ENCODE data around the gene ZSWIM6. TPM values are rescaled to one million over a fixed set of nuclear protein-coding genes. Genes with fewer than 3 reads are reported as not detected.

ZSWIM6 gene
- total RNA-seq, 1 donor from 2014 or later, result 40.1 TPM

DNA sequence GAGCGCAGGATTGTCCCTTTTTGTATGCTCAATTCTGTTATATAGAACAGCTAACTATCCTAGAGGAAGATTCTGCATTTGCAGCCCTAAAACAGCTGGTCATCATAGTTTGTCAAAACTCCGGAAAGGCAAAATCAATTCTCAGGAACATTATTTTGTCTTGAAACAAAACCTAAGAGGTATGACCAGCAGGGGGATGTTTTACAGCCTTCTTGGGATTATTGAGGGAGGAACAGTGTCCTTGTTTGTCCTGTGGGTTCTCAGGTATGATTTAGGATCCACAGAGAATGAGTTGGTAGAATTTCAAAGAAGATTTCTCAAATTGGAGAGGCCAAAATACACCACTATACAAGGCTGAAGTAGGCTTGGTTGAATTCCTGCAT lies 136.4 kb downstream of the ZSWIM6 start:
- H3K9ac ChIP-seq (ENCODE audit: low read length), result no peak overlapping the region
- Mint-ChIP-seq H3K4me1 (ENCODE audit: low read depth, unreplicated experiment) (peaks cover 48% of the 10 kb centered on the region), H3K36me3 (ENCODE audit: low read depth, unreplicated experiment) (peaks cover 4% of the 10 kb centered on the region), H3K9me3 (ENCODE audit: unreplicated experiment) (no peaks in the 10 kb centered on the region), H3K4me3 (ENCODE audit: unreplicated experiment) (no peak overlapping the region), H3K27me3 (ENCODE audit: low read depth, unreplicated experiment) (no peaks in the 10 kb centered on the region), H3K27ac (ENCODE audit: unreplicated experiment) (no peak overlapping the region)
- no peak overlapping the region for H3K4me3 ChIP-seq (ENCODE audit: insufficient read depth, low read depth, low read length)
- peaks cover 84% of the 10 kb centered on the region for H4K20me1 ChIP-seq (ENCODE audit: insufficient read depth, low read length)
- H3K36me3 ChIP-seq (ENCODE audit: insufficient read depth, low read length), result no peaks in the 10 kb centered on the region
- H3K79me2 ChIP-seq (ENCODE audit: insufficient read depth, low read length), result peaks cover 93% of the 10 kb centered on the region
- no peaks in the 10 kb centered on the region for H3K9me3 ChIP-seq (ENCODE audit: insufficient read depth, low read depth, low read length)
- FAIRE-seq (no peak), DNase-seq (ENCODE audit: low read depth) (no peak)
- H3K27ac ChIP-seq (ENCODE audit: low read depth, low read length), result no peak overlapping the region
- H2AFZ ChIP-seq (ENCODE audit: low read depth, low read length), result no peak overlapping the region
- TF ChIP-seq EZH2 (IDR thresholded peaks at IDR 0.05; ENCODE audit: insufficient read depth, low read length), result no peak
- TF ChIP-seq, protein P1, sequence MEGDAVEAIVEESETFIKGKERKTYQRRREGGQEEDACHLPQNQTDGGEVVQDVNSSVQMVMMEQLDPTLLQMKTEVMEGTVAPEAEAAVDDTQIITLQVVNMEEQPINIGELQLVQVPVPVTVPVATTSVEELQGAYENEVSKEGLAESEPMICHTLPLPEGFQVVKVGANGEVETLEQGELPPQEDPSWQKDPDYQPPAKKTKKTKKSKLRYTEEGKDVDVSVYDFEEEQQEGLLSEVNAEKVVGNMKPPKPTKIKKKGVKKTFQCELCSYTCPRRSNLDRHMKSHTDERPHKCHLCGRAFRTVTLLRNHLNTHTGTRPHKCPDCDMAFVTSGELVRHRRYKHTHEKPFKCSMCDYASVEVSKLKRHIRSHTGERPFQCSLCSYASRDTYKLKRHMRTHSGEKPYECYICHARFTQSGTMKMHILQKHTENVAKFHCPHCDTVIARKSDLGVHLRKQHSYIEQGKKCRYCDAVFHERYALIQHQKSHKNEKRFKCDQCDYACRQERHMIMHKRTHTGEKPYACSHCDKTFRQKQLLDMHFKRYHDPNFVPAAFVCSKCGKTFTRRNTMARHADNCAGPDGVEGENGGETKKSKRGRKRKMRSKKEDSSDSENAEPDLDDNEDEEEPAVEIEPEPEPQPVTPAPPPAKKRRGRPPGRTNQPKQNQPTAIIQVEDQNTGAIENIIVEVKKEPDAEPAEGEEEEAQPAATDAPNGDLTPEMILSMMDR (IDR thresholded peaks at IDR 0.05; ENCODE audit: insufficient read depth, low read depth, low read length), result no peak
- peaks cover 16% of the 10 kb centered on the region for H3K4me1 ChIP-seq (ENCODE audit: insufficient read depth, low read length)
- H3K4me2 ChIP-seq (ENCODE audit: low read length), result no peak overlapping the region
- H3K27me3 ChIP-seq (ENCODE audit: insufficient read depth, low read length), result no peaks in the 10 kb centered on the region

DNA sequence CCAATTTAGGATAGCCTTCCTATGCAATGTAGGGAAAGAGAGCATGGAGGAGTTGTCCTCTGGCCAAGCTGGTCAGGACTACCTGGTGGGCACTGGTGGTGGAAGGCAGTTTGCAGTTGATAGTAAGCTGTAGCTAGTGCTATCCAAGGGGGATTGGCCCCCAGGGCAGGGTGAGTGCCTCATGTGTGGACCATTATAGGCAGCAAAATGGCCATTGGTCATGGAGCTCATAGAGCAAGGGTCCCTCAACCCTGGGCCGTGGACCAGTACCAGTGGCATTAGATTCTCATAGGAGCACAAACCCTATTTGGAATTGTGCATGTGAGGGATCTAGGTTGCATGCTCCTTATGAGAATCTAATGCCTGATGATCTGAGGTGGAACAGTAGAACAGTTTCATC lies 139.3 kb downstream of the ZSWIM6 start:
- Histone ChIP-seq H3K4me2 (ENCODE audit: low read length) (no peak overlapping the region), H3K79me2 (ENCODE audit: insufficient read depth, low read length) (peaks cover 86% of the 10 kb centered on the region), H2AFZ (ENCODE audit: low read depth, low read length) (no peak overlapping the region), H3K27me3 (ENCODE audit: insufficient read depth, low read length) (no peaks in the 10 kb centered on the region), H4K20me1 (ENCODE audit: insufficient read depth, low read length) (peaks cover 72% of the 10 kb centered on the region), H3K9ac (ENCODE audit: low read length) (no peak overlapping the region), H3K4me3 (ENCODE audit: insufficient read depth, low read depth, low read length) (no peak overlapping the region), H3K9me3 (ENCODE audit: insufficient read depth, low read depth, low read length) (no peaks in the 10 kb centered on the region), H3K36me3 (ENCODE audit: insufficient read depth, low read length) (no peaks in the 10 kb centered on the region), H3K27ac (ENCODE audit: low read depth, low read length) (no peak overlapping the region), H3K4me1 (ENCODE audit: insufficient read depth, low read length) (peaks cover 11% of the 10 kb centered on the region)
- DNase-seq (ENCODE audit: low read depth) (no peak), FAIRE-seq (no peak)
- no peak for TF ChIP-seq EZH2 (IDR thresholded peaks at IDR 0.05; ENCODE audit: insufficient read depth, low read length)
- TF ChIP-seq, protein P1 (IDR thresholded peaks at IDR 0.05; ENCODE audit: insufficient read depth, low read depth, low read length), result no peak
- Mint-ChIP-seq H3K9me3 (ENCODE audit: unreplicated experiment) (no peaks in the 10 kb centered on the region), H3K4me1 (ENCODE audit: low read depth, unreplicated experiment) (peaks cover 26% of the 10 kb centered on the region), H3K27me3 (ENCODE audit: low read depth, unreplicated experiment) (no peaks in the 10 kb centered on the region), H3K27ac (ENCODE audit: unreplicated experiment) (no peak overlapping the region), H3K4me3 (ENCODE audit: unreplicated experiment) (no peak overlapping the region), H3K36me3 (ENCODE audit: low read depth, unreplicated experiment) (peaks cover 4% of the 10 kb centered on the region)

DNA sequence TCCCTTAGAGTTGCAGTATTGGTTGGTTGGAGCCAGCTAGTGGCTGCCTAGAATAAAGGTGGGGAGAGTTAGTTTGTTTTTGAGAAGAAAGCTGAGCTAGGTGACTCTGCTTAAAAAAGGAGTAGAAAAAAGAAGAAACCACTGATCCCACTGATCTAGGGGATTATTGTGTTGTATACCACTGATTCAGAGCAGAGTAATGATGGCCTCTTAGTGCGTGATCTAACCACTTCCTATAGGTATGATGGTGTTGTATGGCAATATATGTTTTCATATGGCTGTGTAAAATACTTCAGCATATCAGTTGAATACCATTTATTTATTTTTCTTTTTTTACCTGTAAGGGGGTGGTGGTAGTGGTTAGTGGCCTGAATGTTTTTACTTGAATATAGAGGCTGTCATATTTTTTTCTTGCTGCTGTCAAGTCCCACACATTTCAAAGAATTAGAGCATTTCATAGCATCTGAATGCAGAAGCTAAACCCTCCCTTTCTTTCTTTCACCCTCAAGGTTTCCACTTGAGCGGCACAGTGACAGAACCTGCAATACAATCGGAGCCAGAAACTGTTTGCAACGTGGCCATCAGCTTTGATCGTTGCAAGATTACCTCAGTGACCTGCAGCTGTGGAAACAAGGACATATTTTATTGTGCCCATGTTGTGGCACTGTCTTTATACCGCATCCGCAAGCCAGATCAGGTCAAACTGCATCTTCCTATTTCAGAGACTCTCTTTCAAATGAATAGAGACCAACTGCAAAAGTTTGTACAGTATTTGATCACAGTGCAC lies 140.3 kb downstream of the ZSWIM6 start:
- H3K36me3 Mint-ChIP-seq (ENCODE audit: low read depth, unreplicated experiment), result peaks cover 8% of the 10 kb centered on the region
- no peak overlapping the region for H3K4me3 Mint-ChIP-seq (ENCODE audit: unreplicated experiment)
- FAIRE-seq (no peak), DNase-seq (ENCODE audit: low read depth) (no peak)
- peaks cover 17% of the 10 kb centered on the region for H3K4me1 Mint-ChIP-seq (ENCODE audit: low read depth, unreplicated experiment)
- no peak overlapping the region for H3K4me2 ChIP-seq (ENCODE audit: low read length)
- H3K27me3 ChIP-seq (ENCODE audit: insufficient read depth, low read length), result no peaks in the 10 kb centered on the region
- H3K36me3 ChIP-seq (ENCODE audit: insufficient read depth, low read length), result no peaks in the 10 kb centered on the region
- H3K27ac ChIP-seq (ENCODE audit: low read depth, low read length), result no peak overlapping the region
- H3K27me3 Mint-ChIP-seq (ENCODE audit: low read depth, unreplicated experiment), result no peaks in the 10 kb centered on the region
- H3K27ac Mint-ChIP-seq (ENCODE audit: unreplicated experiment), result no peak overlapping the region
- no peak overlapping the region for H2AFZ ChIP-seq (ENCODE audit: low read depth, low read length)
- no peak overlapping the region for H3K4me3 ChIP-seq (ENCODE audit: insufficient read depth, low read depth, low read length)
- H3K9me3 Mint-ChIP-seq (ENCODE audit: unreplicated experiment), result no peaks in the 10 kb centered on the region
- H3K4me1 ChIP-seq (ENCODE audit: insufficient read depth, low read length), result peaks cover 3% of the 10 kb centered on the region
- peaks cover 85% of the 10 kb centered on the region for H3K79me2 ChIP-seq (ENCODE audit: insufficient read depth, low read length)
- H3K9ac ChIP-seq (ENCODE audit: low read length), result no peak overlapping the region
- H3K9me3 ChIP-seq (ENCODE audit: insufficient read depth, low read depth, low read length), result no peaks in the 10 kb centered on the region
- peaks cover 72% of the 10 kb centered on the region for H4K20me1 ChIP-seq (ENCODE audit: insufficient read depth, low read length)
- TF ChIP-seq EZH2 (IDR thresholded peaks at IDR 0.05; ENCODE audit: insufficient read depth, low read length), result no peak
- TF ChIP-seq, protein P1 (IDR thresholded peaks at IDR 0.05; ENCODE audit: insufficient read depth, low read depth, low read length), result no peak
